Hepatocyte (in vitro differentiated cells): ENCODE results near the gene C2orf92.

ENCODE experiments used
- CTCF ChIP-seq: fragments of 200-600 bp; sonication (generic); IDR thresholded peaks from 2 replicates; pipeline ENCODE4 v1.5.1; 2016; ENCODE audit warnings: antibody characterized with exemption, mild to moderate bottlenecking; ENCODE audit not compliant: poor library complexity
- EZH2phosphoT487 ChIP-seq: fragments of 200-600 bp; sonication (generic); IDR thresholded peaks from one replicate; pipeline ENCODE4 v1.6.1; 2018; ENCODE audit warnings: antibody characterized with exemption, mild to moderate bottlenecking, low read depth, moderate library complexity; ENCODE audit not compliant: unreplicated experiment, severe bottlenecking

DNA sequence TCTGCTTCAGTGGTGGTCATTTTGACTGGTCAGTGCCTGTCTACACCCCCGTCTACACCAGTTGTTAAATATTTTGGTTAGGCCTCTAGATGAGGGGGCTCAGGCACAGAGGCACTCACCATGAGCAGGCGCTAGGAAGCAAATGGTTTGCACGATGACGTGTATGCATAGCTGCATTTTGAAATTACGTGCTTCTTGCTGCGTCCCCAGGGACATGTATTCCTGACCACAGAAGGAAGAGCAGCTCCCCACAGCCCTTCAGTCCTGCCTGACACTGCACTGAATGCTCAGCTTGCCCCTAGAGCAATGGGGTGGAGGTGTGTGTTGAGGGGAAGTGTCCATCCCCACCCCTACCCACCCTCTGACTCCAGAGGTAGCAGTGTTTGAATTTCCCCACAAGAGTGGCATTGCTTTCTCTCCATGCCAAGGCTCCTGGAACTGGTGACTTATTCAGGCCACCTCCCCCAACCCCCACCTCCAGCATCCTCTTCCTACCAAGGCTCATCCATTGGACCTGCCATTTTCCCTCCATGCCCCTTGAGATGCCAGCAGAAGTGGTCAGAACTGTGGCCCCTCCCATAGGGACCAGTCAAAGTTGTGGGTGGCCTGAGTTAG is 32.4 kb downstream of the C2orf92 start:
- TF ChIP-seq CTCF (no peak), EZH2phosphoT487 (no peak)
